Cardiac fibroblast (primary cell): ENCODE measurements around the gene PAK4.

Experiments used
- DNase-seq, 2 donors: peaks; one replicate each; pipeline versions ENCODE4 v3.0.0 to v3.0.0-alpha.2; 2010; ENCODE audit warnings: low read depth in 2 of 2
- H3K4me3 ChIP-seq, 2 donors: replicated peaks in 1 of 2; 1 replicate in 1 of 2; 2 replicates in 1 of 2; pipeline ENCODE4 v1.5.1; 2011; ENCODE audit warnings: low read depth in 2 of 2, low read length in 2 of 2, mild to moderate bottlenecking in 2 of 2, moderate library complexity in 1 of 2
- CTCF ChIP-seq: IDR thresholded peaks from one replicate; pipeline ENCODE4 v1.5.1; 2011; ENCODE audit warnings: low read depth, mild to moderate bottlenecking, low read length, inconsistent platforms

The PAK4 gene

GRCh38 chr19:39195755-39196154, 70.2 kb downstream of the PAK4 start:
- no peak for DNase-seq
- H3K4me3 ChIP-seq = no peak overlapping the region
- no peak for TF ChIP-seq CTCF

- DNase-seq = no peak
- H3K4me3 ChIP-seq = no peak overlapping the region
- TF ChIP-seq CTCF = no peak
Measured at GRCh38 chr19:39196320-39196719, 70.7 kb downstream of the PAK4 start.

- H3K4me3 ChIP-seq = no peak within 1 kb of the TSS
- no peak for DNase-seq
- no peak for TF ChIP-seq CTCF
Measured at GRCh38 chr19:39196860-39197562, 71.4 kb downstream of the PAK4 start, which contains the start of gene NCCRP1. NCCRP1 (plus strand) TSS chr19:39196964; CDS start chr19:39196983, 19 bp downstream.

GRCh38 chr19:39197808-39198207, 72.2 kb downstream of the PAK4 start:
- no peak for DNase-seq
- no peak overlapping the region for H3K4me3 ChIP-seq
- TF ChIP-seq CTCF = no peak

GRCh38 chr19:39199025-39199424, 73.4 kb downstream of the PAK4 start:
- no peak overlapping the region for H3K4me3 ChIP-seq
- DNase-seq = peak; percentile 52 to 80
- no peak for TF ChIP-seq CTCF

GRCh38 chr19:39200066-39200802, 74.6 kb downstream of the PAK4 start:
- no peak overlapping the region for H3K4me3 ChIP-seq
- TF ChIP-seq CTCF = no peak
- DNase-seq = no peak

GRCh38 chr19:39200803-39201115, 75.2 kb downstream of the PAK4 start:
- no peak for DNase-seq
- no peak overlapping the region for H3K4me3 ChIP-seq
- no peak for TF ChIP-seq CTCF
